Heart left ventricle (tissue), 13 donors: Measurements from ENCODE around the gene DNAH5.

ENCODE experiments used
- CTCF ChIP-seq, 12 donors: fragments of 200-600 bp; sonication (generic) in 4 of 12; IDR thresholded peaks; one replicate each; pipeline versions ENCODE4 v1.5.0 to v1.8.0; 2018 to 2022; ENCODE audit warnings: antibody characterized with exemption in 12 of 12, mild to moderate bottlenecking in 5 of 12
- POLR2A ChIP-seq, 2 donors: fragments of 450-650 bp; IDR thresholded peaks; one replicate each; pipeline ENCODE4 v1.6.1; 2017; ENCODE audit warnings: antibody characterized with exemption in 2 of 2, mild to moderate bottlenecking in 2 of 2, moderate library complexity in 2 of 2
- donor health status: ischemic (EF 13 %, LVEDD 7.1; RV severe dilation, severe dysfunction).
- donor health status: DM: no; HTN: yes; CAD: no.
- donor health status: DM: no; HTN: no; CAD: no.
- donor health status: ischemic (EF 25% LVEDD 6.9; RV normal size, moderate dysfunction).
- donor health status: ischemic (EF 25% LVEDD 5.7; RV mildly dilated, moderate dysfunction).
- donor health status: ischemic (EF 35%, LVEDD 5.7; RV mildly dilated, moderate dysfunction).
- donor health status: nonischemic (EF 11% LVEDD 7.7; RV severe dilation, severe dysfunction).
- donor health status: DM: yes; HTN: yes; CAD: no.
- donor health status: PGD.
- donor health status: ischemic (EF 29% LVEDD 5.4; RV normal size, mild dysfunction).
- donor health status: nonischemic (EF 23%, LVEDD 6.1; RV moderate dilation, normal function).

GRCh38 chr5:13987843-13988464, 43.5 kb upstream of the DNAH5 start:
- TF ChIP-seq CTCF (IDR thresholded peaks at IDR 0.05) (peak; percentile 62 to 93 (median 86)), POLR2A (IDR thresholded peaks at IDR 0.05) (no peak)
